H1 (cell line): ENCODE results near the gene MAP2K5. TPM values are rescaled to one million over a fixed set of nuclear protein-coding genes. Genes with fewer than 3 reads are reported as not detected.

ENCODE experiments used
- CTCF ChIA-PET: fragments of 300-600 bp; sonication (Branson Sonifier 250); formaldehyde crosslinking; loops from one replicate; lab custom pipeline; 2021; ENCODE audit not compliant: partially characterized antibody; lab: Charles Lee
- POLR2A ChIA-PET: fragments of 300-600 bp; sonication (Branson Sonifier 250); formaldehyde crosslinking; loops from one replicate; lab custom pipeline; 2021; ENCODE audit warnings: inconsistent platforms; ENCODE audit not compliant: partially characterized antibody; lab: Charles Lee
- DNase-seq, 2 experiments: peaks; one replicate each; pipeline versions ENCODE4 v3.0.0 to v3.0.0-alpha.2; 2010 to 2022; ENCODE audit warnings: low spot score in 2 of 2, low read depth in 1 of 2, mixed read lengths in 1 of 2
- FAIRE-seq: peaks from 2 replicates; lab custom pipeline; 2011; peaks lifted over from hg19 to GRCh38; lab: Jason Lieb, UNC
- H2AFZ ChIP-seq: 2 replicates; pipeline ENCODE4 v1.8.1; 2012; ENCODE audit warnings: low read length, inconsistent platforms
- H2AK5ac ChIP-seq: 2 replicates; pipeline ENCODE4 v1.6.1; 2013; ENCODE audit warnings: low read depth, low read length
- H2BK120ac ChIP-seq: replicated peaks from 2 replicates; pipeline ENCODE3; 2013; ENCODE audit warnings: low read depth, low read length, inconsistent platforms
- H2BK12ac ChIP-seq: 2 replicates; pipeline ENCODE4 v1.6.1; 2013; ENCODE audit warnings: low read depth, low read length
- H2BK15ac ChIP-seq: 2 replicates; pipeline ENCODE4 v1.6.1; 2013; ENCODE audit warnings: low read length
- H2BK20ac ChIP-seq: 2 replicates; pipeline ENCODE4 v1.6.1; 2013; ENCODE audit warnings: low read length
- H2BK5ac ChIP-seq: 2 replicates; pipeline ENCODE4 v1.6.1; 2013; ENCODE audit warnings: low read depth, low read length
- H3K14ac ChIP-seq: 2 replicates; pipeline ENCODE4 v1.6.1; 2013; ENCODE audit warnings: inconsistent platforms; ENCODE audit not compliant: insufficient read length
- H3K18ac ChIP-seq: 2 replicates; pipeline ENCODE4 v1.6.1; 2013; ENCODE audit warnings: low read length; ENCODE audit errors: extremely low read depth
- H3K23ac ChIP-seq: 2 replicates; pipeline ENCODE4 v1.6.1; 2013; ENCODE audit warnings: inconsistent platforms; ENCODE audit not compliant: insufficient read length
- H3K23me2 ChIP-seq: 2 replicates; pipeline ENCODE4 v1.6.1; 2013; ENCODE audit warnings: low read depth, low read length
- H3K27ac ChIP-seq: 2 replicates; pipeline ENCODE4 v1.6.1; 2011; ENCODE audit warnings: low read depth, low read length, inconsistent platforms
- H3K27me3 ChIP-seq, 4 experiments: replicated peaks in 1 of 4; 1 replicate in 1 of 4; 2 replicates in 3 of 4; pipeline versions ENCODE4 v1.6.1 to v1.8.1; 2011 to 2013; ENCODE audit warnings: low read length in 3 of 4, mild to moderate bottlenecking in 3 of 4, inconsistent platforms in 2 of 4, mixed read lengths in 2 of 4, moderate library complexity in 1 of 4; ENCODE audit not compliant: control insufficient read depth in 3 of 4, insufficient read depth in 3 of 4; ENCODE audit errors: extremely low read depth in 1 of 4
- H3K36me3 ChIP-seq, 4 experiments: 2 replicates each; pipeline versions ENCODE4 v1.6.1 to v1.8.1; 2011 to 2013; ENCODE audit warnings: mild to moderate bottlenecking in 4 of 4, low read length in 3 of 4, moderate library complexity in 2 of 4, control low read depth in 1 of 4, inconsistent platforms in 1 of 4; ENCODE audit not compliant: insufficient read depth in 4 of 4, control insufficient read depth in 2 of 4
- H3K4ac ChIP-seq: replicated peaks from 2 replicates; pipeline ENCODE3; 2013; ENCODE audit warnings: low read length, low read depth, mixed read lengths, inconsistent platforms; ENCODE audit not compliant: insufficient read length
- H3K4me1 ChIP-seq, 4 experiments: replicated peaks in 1 of 4; 1 replicate in 1 of 4; 2 replicates in 3 of 4; pipeline versions ENCODE4 v1.6.1 to v1.8.1; 2011 to 2013; ENCODE audit warnings: low read length in 3 of 4, inconsistent platforms in 2 of 4, mixed read lengths in 1 of 4; ENCODE audit not compliant: insufficient read depth in 4 of 4, control insufficient read depth in 3 of 4
- H3K4me2 ChIP-seq, 2 experiments: 2 replicates each; pipeline versions ENCODE4 v1.6.1 to v1.8.1; 2011 to 2013; ENCODE audit warnings: low read depth in 2 of 2, low read length in 2 of 2, control low read depth in 1 of 2, inconsistent platforms in 1 of 2, mild to moderate bottlenecking in 1 of 2; ENCODE audit not compliant: insufficient read depth in 1 of 2
- H3K4me3 ChIP-seq, 4 experiments: fragments of 200-600, 300-600 bp in 1 of 4; sonication (generic), shearing (Covaris generic), sonication (Bioruptor Twin) in 1 of 4; 2 replicates each; pipeline versions ENCODE4 v1.5.1 to v1.8.1; 2011 to 2016; ENCODE audit warnings: low read length in 4 of 4, low read depth in 3 of 4, control low read depth in 2 of 4, inconsistent platforms in 2 of 4, mild to moderate bottlenecking in 2 of 4, mixed read lengths in 1 of 4, moderate library complexity in 1 of 4; ENCODE audit not compliant: insufficient read depth in 2 of 4; ENCODE audit errors: extremely low read depth in 1 of 4
- H3K56ac ChIP-seq: replicated peaks from 2 replicates; pipeline ENCODE3; 2013; ENCODE audit warnings: low read depth, mild to moderate bottlenecking, mixed read lengths, low read length, inconsistent platforms; ENCODE audit not compliant: insufficient read length
- H3K79me1 ChIP-seq: 2 replicates; pipeline ENCODE4 v1.6.1; 2013; ENCODE audit warnings: low read depth, low read length, control low read depth
- H3K79me2 ChIP-seq, 2 experiments: 2 replicates each; pipeline versions ENCODE4 v1.6.1 to v1.8.1; 2012 to 2013; ENCODE audit warnings: low read length in 2 of 2, mild to moderate bottlenecking in 2 of 2, inconsistent platforms in 1 of 2; ENCODE audit not compliant: insufficient read depth in 2 of 2, control insufficient read depth in 1 of 2
- H3K9ac ChIP-seq, 4 experiments: replicated peaks in 1 of 4; 1 replicate in 1 of 4; 2 replicates in 3 of 4; pipeline versions ENCODE4 v1.6.1 to v1.8.1; 2011 to 2013; ENCODE audit warnings: low read depth in 3 of 4, low read length in 3 of 4, control low read depth in 2 of 4, mild to moderate bottlenecking in 2 of 4, moderate library complexity in 2 of 4, inconsistent platforms in 1 of 4; ENCODE audit errors: extremely low read depth in 1 of 4
- H3K9me3 ChIP-seq, 2 experiments: 2 replicates each; pipeline versions ENCODE4 v1.6.1 to v1.8.1; 2012 to 2013; ENCODE audit warnings: mild to moderate bottlenecking in 2 of 2, moderate library complexity in 2 of 2, control low read depth in 1 of 2, inconsistent platforms in 1 of 2, low read depth in 1 of 2, low read length in 1 of 2, mixed read lengths in 1 of 2; ENCODE audit not compliant: insufficient read depth in 2 of 2
- H4K20me1 ChIP-seq, 2 experiments: replicated peaks in 1 of 2; 2 replicates each; pipeline versions ENCODE3 to v1.8.1; 2011 to 2013; ENCODE audit warnings: inconsistent platforms in 2 of 2, low read length in 2 of 2, mild to moderate bottlenecking in 1 of 2; ENCODE audit not compliant: insufficient read depth in 2 of 2, control insufficient read depth in 1 of 2
- H4K5ac ChIP-seq: 2 replicates; pipeline ENCODE4 v1.6.1; 2013; ENCODE audit warnings: low read length, low read depth, mixed read lengths, inconsistent platforms; ENCODE audit not compliant: insufficient read length
- H4K8ac ChIP-seq: 2 replicates; pipeline ENCODE4 v1.8.0; 2013; ENCODE audit warnings: mild to moderate bottlenecking, moderate library complexity, low read length, inconsistent platforms; ENCODE audit not compliant: insufficient read depth; ENCODE audit errors: extremely low read depth
- H4K91ac ChIP-seq: replicated peaks from 2 replicates; pipeline ENCODE3; 2013; ENCODE audit warnings: low read length, mixed read lengths, inconsistent platforms; ENCODE audit not compliant: insufficient read length
- CTBP2 ChIP-seq: IDR thresholded peaks from 2 replicates; pipeline ENCODE4 v1.7.0; 2011; ENCODE audit warnings: borderline replicate concordance, mild to moderate bottlenecking, moderate library complexity, mixed read lengths, low read length; ENCODE audit not compliant: insufficient read depth, insufficient read length
- CTCF ChIP-seq, 3 experiments: IDR thresholded peaks; 1 replicate in 2 of 3; 2 replicates in 1 of 3; pipeline versions ENCODE4 v1.5.1 to v1.6.1; 2011; ENCODE audit warnings: low read length in 3 of 3, mild to moderate bottlenecking in 3 of 3, inconsistent platforms in 2 of 3, low read depth in 1 of 3, moderate library complexity in 1 of 3; ENCODE audit not compliant: insufficient read depth in 1 of 3; ENCODE audit errors: control extremely low read depth in 1 of 3
- E2F6 ChIP-seq: IDR thresholded peaks from 2 replicates; pipeline ENCODE4 v1.6.1; 2012; ENCODE audit warnings: inconsistent platforms
- EP300 ChIP-seq, 2 experiments: IDR thresholded peaks; 1 replicate in 1 of 2; 2 replicates in 1 of 2; pipeline ENCODE4 v1.6.1; 2011 to 2012; ENCODE audit warnings: low read depth in 2 of 2, low read length in 2 of 2, mild to moderate bottlenecking in 2 of 2, borderline replicate concordance in 1 of 2, inconsistent platforms in 1 of 2, moderate library complexity in 1 of 2
- EZH2 ChIP-seq: fragments of 200-600 bp; sonication (generic); IDR thresholded peaks from 2 replicates; pipeline ENCODE4 v1.7.1; 2012; ENCODE audit warnings: low read depth, mild to moderate bottlenecking, moderate library complexity, low read length, inconsistent platforms; ENCODE audit not compliant: severe bottlenecking
- MAX ChIP-seq: IDR thresholded peaks from 2 replicates; pipeline ENCODE4 v1.6.1; 2012; ENCODE audit warnings: inconsistent platforms
- WGBS, 2 experiments: shearing (Covaris generic) in 1 of 2; methylation state at CpG; one replicate each; pipeline versions ENCODE4 v1.1.6 to v1.1.7; 2013 to 2015; ENCODE audit warnings: low lambda C conversion rate in 2 of 2, mixed read lengths in 2 of 2, inconsistent platforms in 1 of 2, low coverage in 1 of 2, missing lambda C conversion rate in 1 of 2; ENCODE audit not compliant: insufficient replicate concordance in 2 of 2, insufficient coverage in 1 of 2, insufficient read length in 1 of 2; ENCODE audit errors: extremely low coverage in 1 of 2, missing lambda C conversion rate in 1 of 2; 5-methylcytosine and 5-hydroxymethylcytosine counted together
- polyA plus RNA-seq, 7 experiments: library from polyadenylated mRNA; depleted of rRNA in 3 of 7; stranded (reverse) in 5 of 7; unstranded in 2 of 7; fragments of >200 nt in 5 of 7; fragments of 200-250 nt in 2 of 7; gene quantifications; 1 replicate in 5 of 7; 2 replicates in 1 of 7; 4 replicates in 1 of 7; pipeline versions ENCODE4 v1.2.1 to v1.2.3, GENCODE V29; 2011 to 2013; ENCODE audit warnings: missing spikeins in 2 of 7, mixed read lengths in 2 of 7
- total RNA-seq: library from RNA; stranded (reverse); fragmentation: NEBNext Ultra II Directional; extraction: Animal tissue kit (Norgen Biotek cat#: 25700); gene quantifications from 2 replicates; pipeline ENCODE4 v1.2.1, GENCODE V29; 2021

MAP2K5 gene
- total and polyA plus RNA-seq, 2 of the 8 experiments (the other 6 are each of a cell fraction or from before 2014, with no cell fraction given) = 4.4 to 15.8 TPM

- peak; percentile 36 for FAIRE-seq
- no peaks in the 10 kb centered on the region for H3K9me3 ChIP-seq
- H2BK120ac ChIP-seq = no peak overlapping the region
- TF ChIP-seq EP300 (IDR thresholded peaks at IDR 0.05; ENCODE audit: borderline replicate concordance in 1 of 2, low read depth in 2 of 2, low read length in 2 of 2) = no peak
- TF ChIP-seq CTCF (IDR thresholded peaks at IDR 0.05; ENCODE audit: control extremely low read depth in 1 of 3, insufficient read depth in 1 of 3, low read depth in 1 of 3, low read length in 3 of 3) = no peak
- no peak for TF ChIP-seq E2F6
- no peak for TF ChIP-seq EZH2
- TF ChIP-seq CTBP2 = no peak
- no peak for TF ChIP-seq MAX
These were observed 69.2 kb downstream of the MAP2K5 start for GRCh38 chr15:67611370-67612369.

More at GRCh38 chr15:67611370-67612369, 69.2 kb downstream of the MAP2K5 start:
- no peak overlapping the region for H2BK20ac ChIP-seq
- H2BK12ac ChIP-seq = no peak overlapping the region
- H4K20me1 ChIP-seq = no peaks in the 10 kb centered on the region
- H3K9ac ChIP-seq = no peak overlapping the region
- no peak overlapping the region for H3K4ac ChIP-seq
- H3K27ac ChIP-seq = no peak overlapping the region
- no peak overlapping the region for H4K8ac ChIP-seq
- no peak overlapping the region for H3K14ac ChIP-seq
- no peak overlapping the region for H2BK5ac ChIP-seq
- WGBS, 2 experiments = 67% methylated on average over 6 of the region's 6 CpGs; no CpG with 5 or more reads in 1 of the 2 experiments
- H3K4me3 ChIP-seq = no peak overlapping the region
- no peaks in the 10 kb centered on the region for H3K23me2 ChIP-seq
- no peak overlapping the region for H2AFZ ChIP-seq
- no peaks in the 10 kb centered on the region for H3K27me3 ChIP-seq
- ChIA-PET POLR2A (no interaction called here), CTCF (interaction anchor here (0.8 to 1.4 kb wide), 4 partner anchors 19 to 24 kb away, joined by 3 to 4 read pairs (median 3); no protein-coding TSS in a partner anchor)
- no peak overlapping the region for H3K56ac ChIP-seq
- H3K18ac ChIP-seq = no peak overlapping the region
- no peaks in the 10 kb centered on the region for H3K79me2 ChIP-seq
- no peak overlapping the region for H2AK5ac ChIP-seq
- H3K36me3 ChIP-seq = no peaks in the 10 kb centered on the region
- H3K4me2 ChIP-seq = no peak overlapping the region
- no peak overlapping the region for H4K91ac ChIP-seq
- H2BK15ac ChIP-seq = no peak overlapping the region
- H3K23ac ChIP-seq = no peak overlapping the region
- no peak for DNase-seq
- H3K79me1 ChIP-seq = no peaks in the 10 kb centered on the region
- H4K5ac ChIP-seq = no peak overlapping the region
- peaks cover 0 to 3% (median 1%) of the 10 kb centered on the region in 4 experiments; a peak in 2 of 7 replicates for H3K4me1 ChIP-seq
